Measurements from ENCODE around the gene CACNA2D4. TPM values are rescaled to one million over a fixed set of nuclear protein-coding genes. Genes with fewer than 3 reads are reported as not detected.

Gene CACNA2D4
- total RNA-seq, 1 donor from 2014 or later, result 0.45 TPM

DNA sequence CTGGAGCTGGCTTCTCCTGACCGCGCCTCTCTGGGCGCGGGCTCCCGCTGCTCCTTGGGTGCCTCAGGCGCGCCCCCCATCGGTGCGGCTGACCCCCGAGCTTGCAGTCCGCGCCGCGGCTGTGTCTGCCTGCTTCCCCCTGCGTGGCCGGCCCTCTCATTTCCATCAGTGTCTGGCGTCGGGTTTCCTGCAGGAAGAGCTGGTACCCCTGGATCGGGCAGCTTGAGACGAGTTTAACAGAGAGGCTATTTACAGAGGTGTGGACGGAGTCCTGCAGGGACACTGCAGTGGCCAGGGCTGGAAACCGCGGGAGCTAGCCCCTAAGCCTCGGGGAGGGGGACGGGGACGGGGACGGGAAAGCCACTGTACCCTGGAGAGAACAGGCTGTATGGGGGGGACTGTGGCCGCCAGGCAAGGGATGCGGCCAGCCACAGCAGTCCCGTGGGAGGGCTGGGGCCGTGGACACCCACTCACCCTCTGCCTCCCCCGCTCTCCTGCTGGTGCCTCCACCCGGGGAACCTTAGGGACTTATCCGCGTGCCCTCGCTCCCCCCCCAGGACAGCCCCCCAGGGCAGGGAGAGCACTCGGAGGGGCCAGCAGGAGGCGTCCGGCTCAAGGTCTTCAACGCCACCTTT, 3.7 kb upstream of the CACNA2D4 start:
- Mint-ChIP-seq H3K9me3 (no peaks in the 10 kb centered on the region), H3K4me1 (peaks cover 9% of the 10 kb centered on the region), H3K4me3 (no peak overlapping the region), H3K27me3 (ENCODE audit: low read depth) (no peaks in the 10 kb centered on the region), H3K27ac (no peak overlapping the region), H3K36me3 (no peaks in the 10 kb centered on the region)
- TF ChIP-seq, protein P1, sequence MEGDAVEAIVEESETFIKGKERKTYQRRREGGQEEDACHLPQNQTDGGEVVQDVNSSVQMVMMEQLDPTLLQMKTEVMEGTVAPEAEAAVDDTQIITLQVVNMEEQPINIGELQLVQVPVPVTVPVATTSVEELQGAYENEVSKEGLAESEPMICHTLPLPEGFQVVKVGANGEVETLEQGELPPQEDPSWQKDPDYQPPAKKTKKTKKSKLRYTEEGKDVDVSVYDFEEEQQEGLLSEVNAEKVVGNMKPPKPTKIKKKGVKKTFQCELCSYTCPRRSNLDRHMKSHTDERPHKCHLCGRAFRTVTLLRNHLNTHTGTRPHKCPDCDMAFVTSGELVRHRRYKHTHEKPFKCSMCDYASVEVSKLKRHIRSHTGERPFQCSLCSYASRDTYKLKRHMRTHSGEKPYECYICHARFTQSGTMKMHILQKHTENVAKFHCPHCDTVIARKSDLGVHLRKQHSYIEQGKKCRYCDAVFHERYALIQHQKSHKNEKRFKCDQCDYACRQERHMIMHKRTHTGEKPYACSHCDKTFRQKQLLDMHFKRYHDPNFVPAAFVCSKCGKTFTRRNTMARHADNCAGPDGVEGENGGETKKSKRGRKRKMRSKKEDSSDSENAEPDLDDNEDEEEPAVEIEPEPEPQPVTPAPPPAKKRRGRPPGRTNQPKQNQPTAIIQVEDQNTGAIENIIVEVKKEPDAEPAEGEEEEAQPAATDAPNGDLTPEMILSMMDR (IDR thresholded peaks at IDR 0.05; ENCODE audit: unreplicated experiment), result no peak
- no peak for DNase-seq (ENCODE audit: low spot score in 2 of 2, unreplicated experiment in 2 of 2)

DNA sequence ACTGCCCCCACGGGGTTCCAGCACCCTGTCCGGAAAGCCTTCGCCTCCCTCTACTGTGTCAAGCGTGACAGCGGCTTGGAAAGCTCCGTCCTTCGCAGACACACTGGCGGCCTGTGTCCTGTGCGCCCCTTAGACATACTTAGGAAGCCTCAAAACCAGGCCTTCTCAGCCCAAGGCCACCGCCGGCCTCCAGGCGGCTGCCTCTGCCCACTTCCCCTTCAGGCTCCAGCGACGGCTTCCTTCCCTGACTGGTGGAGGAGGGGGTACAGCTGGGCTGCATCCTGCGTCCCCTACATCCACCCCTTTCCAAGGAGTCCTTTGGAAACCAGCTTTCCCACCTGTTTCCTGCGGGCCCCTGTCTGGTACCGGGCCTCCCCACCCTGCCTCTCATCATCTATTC, 2.5 kb upstream of the CACNA2D4 start:
- no peak overlapping the region for H3K4me3 Mint-ChIP-seq
- H3K27ac Mint-ChIP-seq, result no peak overlapping the region
- TF ChIP-seq, protein P1 (IDR thresholded peaks at IDR 0.05; ENCODE audit: unreplicated experiment), result no peak
- DNase-seq (ENCODE audit: low spot score in 2 of 2, unreplicated experiment in 2 of 2), result no peak
- H3K9me3 Mint-ChIP-seq, result no peaks in the 10 kb centered on the region
- H3K36me3 Mint-ChIP-seq, result no peaks in the 10 kb centered on the region
- H3K27me3 Mint-ChIP-seq (ENCODE audit: low read depth), result no peaks in the 10 kb centered on the region
- peaks cover 14% of the 10 kb centered on the region for H3K4me1 Mint-ChIP-seq

DNA sequence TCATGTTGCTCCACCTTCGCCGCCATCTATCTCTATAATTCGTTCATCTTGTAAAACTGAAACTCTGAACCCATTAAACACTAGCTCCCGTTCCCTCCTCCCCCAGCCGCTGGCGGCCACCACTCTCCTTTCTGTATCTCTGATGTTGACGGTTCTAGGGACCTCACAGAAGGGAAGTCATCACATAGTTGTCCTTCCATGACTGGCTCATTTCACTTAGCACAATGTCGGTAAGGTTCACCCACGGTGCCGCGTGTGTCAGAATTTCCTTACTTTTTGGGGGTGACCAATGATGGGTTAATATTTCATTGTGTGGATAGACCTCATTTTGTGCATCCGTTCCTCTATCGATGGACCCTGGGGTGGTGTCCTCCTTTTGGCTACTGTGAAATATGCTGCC, 2.0 kb upstream of the CACNA2D4 start:
- Mint-ChIP-seq H3K27me3 (ENCODE audit: low read depth) (no peaks in the 10 kb centered on the region), H3K27ac (no peak overlapping the region), H3K4me3 (no peak overlapping the region), H3K36me3 (no peaks in the 10 kb centered on the region), H3K9me3 (no peaks in the 10 kb centered on the region), H3K4me1 (peaks cover 14% of the 10 kb centered on the region)
- TF ChIP-seq, protein P1 (IDR thresholded peaks at IDR 0.05; ENCODE audit: unreplicated experiment), result no peak
- no peak for DNase-seq (ENCODE audit: low spot score in 2 of 2, unreplicated experiment in 2 of 2)

DNA sequence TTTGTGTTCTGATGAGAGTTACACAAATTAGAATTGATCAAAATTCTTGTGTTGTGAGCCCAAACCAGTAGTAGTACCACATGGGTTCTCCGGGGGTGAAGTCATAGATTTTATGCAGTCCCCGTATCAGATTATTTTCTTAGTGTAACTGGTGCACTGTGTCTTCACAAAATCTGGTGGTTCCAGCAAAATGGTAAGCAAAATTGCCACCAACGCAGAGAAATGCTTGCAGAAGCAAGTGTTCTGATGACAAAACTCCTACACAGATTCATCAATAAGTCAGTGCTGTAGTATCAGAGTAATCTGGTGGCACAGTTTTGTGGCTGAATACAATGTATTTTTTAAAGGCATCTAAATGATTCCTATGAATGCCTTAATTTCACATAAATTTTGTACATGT, 1.3 kb upstream of the CACNA2D4 start:
- Mint-ChIP-seq H3K27ac (no peak overlapping the region), H3K4me3 (no peak overlapping the region), H3K4me1 (peaks cover 14% of the 10 kb centered on the region), H3K27me3 (ENCODE audit: low read depth) (no peaks in the 10 kb centered on the region), H3K9me3 (no peaks in the 10 kb centered on the region), H3K36me3 (no peaks in the 10 kb centered on the region)
- TF ChIP-seq, protein P1 (IDR thresholded peaks at IDR 0.05; ENCODE audit: unreplicated experiment), result no peak
- DNase-seq (ENCODE audit: low spot score in 2 of 2, unreplicated experiment in 2 of 2), result no peak

DNA sequence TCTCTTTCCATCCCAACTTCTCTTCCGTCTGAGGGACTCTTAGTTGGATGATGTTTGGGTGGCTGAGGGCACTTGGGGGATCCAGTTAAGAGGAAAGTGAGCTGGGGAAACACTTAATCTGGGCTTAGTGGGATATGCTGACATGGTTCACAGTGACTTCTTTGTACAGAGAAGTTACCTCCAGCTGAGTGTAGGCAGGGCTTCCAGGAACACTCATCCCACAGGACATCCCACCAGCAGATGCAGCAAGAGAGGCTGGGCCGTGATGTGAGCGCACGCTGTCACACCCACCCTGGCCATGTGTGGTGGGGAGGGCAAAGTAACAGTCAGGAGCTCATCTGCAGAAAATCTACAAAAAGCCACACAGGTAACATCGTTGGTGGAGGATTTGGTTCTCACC, 832 bp upstream of the CACNA2D4 start:
- H3K36me3 Mint-ChIP-seq, result no peaks in the 10 kb centered on the region
- no peaks in the 10 kb centered on the region for H3K9me3 Mint-ChIP-seq
- H3K4me3 Mint-ChIP-seq, result no peak overlapping the region
- H3K4me1 Mint-ChIP-seq, result peaks cover 14% of the 10 kb centered on the region
- H3K27me3 Mint-ChIP-seq (ENCODE audit: low read depth), result no peaks in the 10 kb centered on the region
- TF ChIP-seq, protein P1 (IDR thresholded peaks at IDR 0.05; ENCODE audit: unreplicated experiment), result no peak
- no peak for DNase-seq (ENCODE audit: low spot score in 2 of 2, unreplicated experiment in 2 of 2)
- H3K27ac Mint-ChIP-seq, result no peak overlapping the region

DNA sequence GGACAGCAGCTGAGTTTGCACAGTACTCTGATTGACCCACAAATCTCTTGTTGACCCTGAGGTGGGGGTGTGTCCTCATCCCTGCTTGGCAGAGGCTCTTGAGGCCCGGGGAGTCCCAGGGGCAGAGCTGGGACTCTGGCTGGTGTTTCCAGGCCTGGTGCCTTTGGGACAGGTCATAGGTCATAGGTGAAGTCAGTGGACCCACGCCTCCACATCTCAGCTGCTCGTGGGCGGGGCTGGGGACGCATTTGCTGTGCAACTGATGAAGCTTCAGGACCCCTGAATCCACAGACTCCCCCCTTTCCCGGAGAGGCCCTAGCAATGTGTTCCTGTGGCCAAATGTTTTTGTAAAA, 408 bp upstream of the CACNA2D4 start:
- Mint-ChIP-seq H3K36me3 (no peaks in the 10 kb centered on the region), H3K4me3 (no peak overlapping the region), H3K27ac (no peak overlapping the region), H3K27me3 (ENCODE audit: low read depth) (no peaks in the 10 kb centered on the region), H3K9me3 (no peaks in the 10 kb centered on the region), H3K4me1 (peaks cover 14% of the 10 kb centered on the region)
- TF ChIP-seq, protein P1 (IDR thresholded peaks at IDR 0.05; ENCODE audit: unreplicated experiment), result no peak
- no peak for DNase-seq (ENCODE audit: low spot score in 2 of 2, unreplicated experiment in 2 of 2)
